ENCODE results near the gene GNG4.

- TF ChIP-seq CTCF (IDR thresholded peaks at IDR 0.05; ENCODE audit: low read length), result no peak
- TF ChIP-seq EZH2phosphoT487 (IDR thresholded peaks at IDR 0.05; ENCODE audit: low read length), result no peak
Measured at GRCh38 chr1:235583511-235584001, 66.0 kb downstream of the GNG4 start.
